ENCODE measurements around the gene TRIO.

The TRIO gene

GRCh38 chr5:14557203-14557770 lies 414.1 kb downstream of the TRIO start:
- DNase-seq (ENCODE audit: low read depth): no peak

- DNase-seq (ENCODE audit: low read depth): no peak
Measured at GRCh38 chr5:14557791-14558415, 414.8 kb downstream of the TRIO start.

Data from non-pigmented ciliary epithelial cell (primary cell).